Measurements from ENCODE around the gene KPRP.

Gene KPRP

GRCh38 chr1:152745289-152745704, 12.5 kb upstream of the KPRP start:
- TF ChIP-seq SIN3A (IDR thresholded peaks at IDR 0.05; ENCODE audit: borderline replicate concordance, insufficient read depth, low read length) (no peak), TAF1 (IDR thresholded peaks at IDR 0.05; ENCODE audit: borderline replicate concordance, insufficient read depth, low read length) (no peak), FOXP2 (optimal IDR thresholded peaks at IDR 0.05; ENCODE audit: borderline replicate concordance, extremely low read depth, extremely low read length, insufficient read depth) (no peak), REST (IDR thresholded peaks at IDR 0.05; ENCODE audit: insufficient read depth in 1 of 2, low read depth in 2 of 2, low read length in 2 of 2) (no peak), POLR2AphosphoS5 (IDR thresholded peaks at IDR 0.05; ENCODE audit: low read depth, low read length) (no peak)

- TF ChIP-seq REST (IDR thresholded peaks at IDR 0.05; ENCODE audit: insufficient read depth in 1 of 2, low read depth in 2 of 2, low read length in 2 of 2) (no peak), POLR2AphosphoS5 (IDR thresholded peaks at IDR 0.05; ENCODE audit: low read depth, low read length) (no peak), TAF1 (IDR thresholded peaks at IDR 0.05; ENCODE audit: borderline replicate concordance, insufficient read depth, low read length) (no peak), SIN3A (IDR thresholded peaks at IDR 0.05; ENCODE audit: borderline replicate concordance, insufficient read depth, low read length) (no peak), FOXP2 (optimal IDR thresholded peaks at IDR 0.05; ENCODE audit: borderline replicate concordance, extremely low read depth, extremely low read length, insufficient read depth) (no peak)
Observed at GRCh38 chr1:152745765-152746444, 11.9 kb upstream of the KPRP start.

GRCh38 chr1:152747831-152748230, 10.0 kb upstream of the KPRP start:
- no peak for TF ChIP-seq SIN3A (IDR thresholded peaks at IDR 0.05; ENCODE audit: borderline replicate concordance, insufficient read depth, low read length)
- TF ChIP-seq FOXP2 (optimal IDR thresholded peaks at IDR 0.05; ENCODE audit: borderline replicate concordance, extremely low read depth, extremely low read length, insufficient read depth) = no peak
- no peak for TF ChIP-seq TAF1 (IDR thresholded peaks at IDR 0.05; ENCODE audit: borderline replicate concordance, insufficient read depth, low read length)
- no peak for TF ChIP-seq POLR2AphosphoS5 (IDR thresholded peaks at IDR 0.05; ENCODE audit: low read depth, low read length)
- no peak for TF ChIP-seq REST (IDR thresholded peaks at IDR 0.05; ENCODE audit: insufficient read depth in 1 of 2, low read depth in 2 of 2, low read length in 2 of 2)

- no peak for TF ChIP-seq SIN3A (IDR thresholded peaks at IDR 0.05; ENCODE audit: borderline replicate concordance, insufficient read depth, low read length)
- no peak for TF ChIP-seq TAF1 (IDR thresholded peaks at IDR 0.05; ENCODE audit: borderline replicate concordance, insufficient read depth, low read length)
- no peak for TF ChIP-seq REST (IDR thresholded peaks at IDR 0.05; ENCODE audit: insufficient read depth in 1 of 2, low read depth in 2 of 2, low read length in 2 of 2)
- TF ChIP-seq FOXP2 (optimal IDR thresholded peaks at IDR 0.05; ENCODE audit: borderline replicate concordance, extremely low read depth, extremely low read length, insufficient read depth) = no peak
- TF ChIP-seq POLR2AphosphoS5 (IDR thresholded peaks at IDR 0.05; ENCODE audit: low read depth, low read length) = no peak
Observed at GRCh38 chr1:152752225-152752624, 5.6 kb upstream of the KPRP start.
